ENCODE measurements around the gene CACNA1A.
"Not testable (repeated sequence)": the region's sequence is repeated elsewhere in the genome, so short reads cannot be mapped to it uniquely, and the experiment has no call there.

The CACNA1A gene

GRCh38 chr19:13220847-13221246 lies 285.4 kb downstream of the CACNA1A start:
- DNase-seq = no peak

GRCh38 chr19:13215572-13216380 lies 290.5 kb downstream of the CACNA1A start:
- DNase-seq = peak; percentile 36

GRCh38 chr19:13214036-13214730 lies 292.1 kb downstream of the CACNA1A start:
- no peak for DNase-seq

- DNase-seq = peak; percentile 85
Measured at GRCh38 chr19:13212759-13213330, 293.4 kb downstream of the CACNA1A start.

GRCh38 chr19:13211426-13212308 lies 294.6 kb downstream of the CACNA1A start:
- DNase-seq = no peak

GRCh38 chr19:13210941-13211340 lies 295.3 kb downstream of the CACNA1A start:
- no peak for DNase-seq

GRCh38 chr19:13210339-13210775 lies 295.9 kb downstream of the CACNA1A start:
- no peak for DNase-seq

- DNase-seq = no peak
Measured at GRCh38 chr19:13209484-13210338, 296.6 kb downstream of the CACNA1A start.

- DNase-seq = no peak
Measured at GRCh38 chr19:13208672-13209483, 297.4 kb downstream of the CACNA1A start.

GRCh38 chr19:13207846-13208671 lies 298.2 kb downstream of the CACNA1A start:
- peak; percentile 80 for DNase-seq

GRCh38 chr19:13207237-13207845 lies 298.9 kb downstream of the CACNA1A start:
- DNase-seq = no peak

GRCh38 chr19:13206587-13206986 lies 299.7 kb downstream of the CACNA1A start:
- no peak for DNase-seq

GRCh38 chr19:13202112-13202511 lies 304.2 kb downstream of the CACNA1A start:
- DNase-seq = not testable (repeated sequence)

GRCh38 chr19:13198634-13199033 lies 307.6 kb downstream of the CACNA1A start:
- DNase-seq = no peak

GRCh38 chr19:13195678-13196077 lies 310.6 kb downstream of the CACNA1A start:
- peak; percentile 55 for DNase-seq

GRCh38 chr19:13190781-13191540 lies 315.3 kb downstream of the CACNA1A start:
- DNase-seq = peak; percentile 26

GRCh38 chr19:13189600-13189999 lies 316.7 kb downstream of the CACNA1A start:
- DNase-seq = no peak

- no peak for DNase-seq
Measured at GRCh38 chr19:13187419-13187818, 318.9 kb downstream of the CACNA1A start.

GRCh38 chr19:13186688-13187087 lies 319.6 kb downstream of the CACNA1A start:
- not testable (repeated sequence) for DNase-seq
